Measurements from ENCODE around the gene CALD1.

The CALD1 gene, protein sequence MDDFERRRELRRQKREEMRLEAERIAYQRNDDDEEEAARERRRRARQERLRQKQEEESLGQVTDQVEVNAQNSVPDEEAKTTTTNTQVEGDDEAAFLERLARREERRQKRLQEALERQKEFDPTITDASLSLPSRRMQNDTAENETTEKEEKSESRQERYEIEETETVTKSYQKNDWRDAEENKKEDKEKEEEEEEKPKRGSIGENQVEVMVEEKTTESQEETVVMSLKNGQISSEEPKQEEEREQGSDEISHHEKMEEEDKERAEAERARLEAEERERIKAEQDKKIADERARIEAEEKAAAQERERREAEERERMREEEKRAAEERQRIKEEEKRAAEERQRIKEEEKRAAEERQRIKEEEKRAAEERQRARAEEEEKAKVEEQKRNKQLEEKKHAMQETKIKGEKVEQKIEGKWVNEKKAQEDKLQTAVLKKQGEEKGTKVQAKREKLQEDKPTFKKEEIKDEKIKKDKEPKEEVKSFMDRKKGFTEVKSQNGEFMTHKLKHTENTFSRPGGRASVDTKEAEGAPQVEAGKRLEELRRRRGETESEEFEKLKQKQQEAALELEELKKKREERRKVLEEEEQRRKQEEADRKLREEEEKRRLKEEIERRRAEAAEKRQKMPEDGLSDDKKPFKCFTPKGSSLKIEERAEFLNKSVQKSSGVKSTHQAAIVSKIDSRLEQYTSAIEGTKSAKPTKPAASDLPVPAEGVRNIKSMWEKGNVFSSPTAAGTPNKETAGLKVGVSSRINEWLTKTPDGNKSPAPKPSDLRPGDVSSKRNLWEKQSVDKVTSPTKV

DNA sequence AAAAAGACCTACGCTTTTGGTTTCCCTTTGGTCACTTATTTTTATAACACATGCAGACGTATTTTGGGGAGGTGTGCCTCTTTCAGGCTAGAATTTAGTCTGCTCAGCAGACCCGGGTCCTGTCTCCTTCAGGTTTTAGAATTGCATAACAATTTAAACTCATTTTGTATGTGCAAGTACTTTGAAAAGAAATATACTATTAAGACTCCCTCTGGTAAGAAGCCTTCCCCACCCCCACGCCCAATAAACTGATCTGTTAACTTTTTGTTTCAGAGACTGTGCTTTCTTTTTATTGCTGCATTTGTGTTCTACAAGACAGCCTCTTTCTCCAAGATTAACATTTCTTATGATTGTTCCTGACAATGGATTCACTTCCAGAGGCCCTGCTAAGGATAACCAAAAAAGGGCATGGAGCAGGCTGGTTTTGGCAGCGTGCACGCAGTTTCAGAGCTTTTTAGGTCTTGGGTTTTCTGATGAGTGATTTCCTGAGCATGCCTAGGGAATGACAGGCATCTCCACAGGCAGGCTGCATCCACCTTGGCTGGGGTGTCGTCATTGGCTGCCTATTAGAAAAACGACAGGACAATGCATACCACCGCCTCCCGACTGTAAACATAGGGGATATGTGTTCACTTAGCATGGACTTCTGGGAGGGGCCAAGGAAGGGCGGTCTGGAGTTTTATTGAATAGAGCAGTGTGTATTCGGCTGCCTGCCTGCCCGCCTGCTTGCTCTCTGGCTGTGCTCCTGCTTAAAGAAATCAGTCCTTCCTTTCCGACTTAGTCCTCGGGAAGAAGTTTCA is at the start of gene CALD1:
Gene CALD1, plus strand, starts transcription at position 694 of the 800 bp plus-strand sequence. CDS start 88,100 bp downstream, outside the sequence.
- no peak for DNase-seq

DNA sequence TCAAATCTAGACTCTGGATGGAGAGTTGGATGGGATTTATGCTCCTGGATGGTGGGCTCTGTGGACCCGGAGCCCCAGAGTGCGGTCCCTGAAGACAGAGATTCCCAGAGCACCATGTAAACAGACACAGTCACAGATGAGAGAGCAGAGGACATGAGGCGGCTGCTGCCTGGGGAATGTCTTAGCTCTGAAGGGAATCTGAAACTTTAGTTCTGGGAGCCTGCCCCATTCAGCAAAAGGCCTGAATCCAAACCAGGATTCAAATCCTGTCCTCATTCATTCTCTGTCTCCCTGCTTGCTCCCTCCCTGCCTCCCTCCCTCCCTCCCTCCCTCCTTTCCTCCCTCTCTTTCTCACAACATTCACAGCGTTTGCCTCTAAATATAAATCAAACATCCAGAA is 49.5 kb upstream of the CALD1 start:
- no peak for DNase-seq

DNA sequence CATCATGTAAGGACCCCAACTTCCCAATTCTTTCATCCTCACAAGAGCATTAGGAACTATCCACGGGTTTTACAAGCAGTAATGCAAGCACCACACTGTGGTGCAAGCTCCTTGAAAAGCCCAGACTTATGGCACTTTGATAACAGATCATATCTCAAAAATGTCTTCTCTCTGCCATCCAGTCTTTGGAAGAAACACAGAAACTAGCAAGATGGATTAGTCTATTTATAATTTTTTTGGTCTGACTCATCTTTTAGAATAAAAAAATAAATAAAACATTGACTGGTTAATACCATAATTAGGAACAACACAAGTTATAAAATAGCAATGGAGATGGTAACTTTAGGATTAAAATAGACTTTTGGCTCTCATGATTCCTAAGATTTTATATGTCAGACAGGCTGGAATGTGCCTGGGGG is 49.0 kb upstream of the CALD1 start:
- DNase-seq, result no peak

DNA sequence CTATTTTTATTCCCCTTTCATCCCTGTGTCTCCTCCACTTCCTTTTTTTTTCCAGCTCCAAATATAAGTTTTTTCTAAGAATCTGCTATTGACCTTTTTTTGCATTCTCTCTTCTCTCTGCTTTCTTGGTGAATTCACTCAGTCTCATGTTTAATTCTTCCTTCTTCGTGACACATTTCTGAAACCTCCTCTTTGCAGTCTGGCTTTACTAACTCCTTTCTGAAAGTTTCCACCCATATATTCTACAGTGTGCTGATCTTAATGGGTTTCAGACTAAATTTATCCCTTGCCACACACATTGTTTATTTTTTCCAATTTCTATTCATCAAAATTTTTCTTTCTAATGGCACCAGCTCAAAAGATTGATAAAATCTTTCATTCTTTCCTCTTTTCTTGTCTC is 47.8 kb upstream of the CALD1 start:
- no peak for DNase-seq

DNA sequence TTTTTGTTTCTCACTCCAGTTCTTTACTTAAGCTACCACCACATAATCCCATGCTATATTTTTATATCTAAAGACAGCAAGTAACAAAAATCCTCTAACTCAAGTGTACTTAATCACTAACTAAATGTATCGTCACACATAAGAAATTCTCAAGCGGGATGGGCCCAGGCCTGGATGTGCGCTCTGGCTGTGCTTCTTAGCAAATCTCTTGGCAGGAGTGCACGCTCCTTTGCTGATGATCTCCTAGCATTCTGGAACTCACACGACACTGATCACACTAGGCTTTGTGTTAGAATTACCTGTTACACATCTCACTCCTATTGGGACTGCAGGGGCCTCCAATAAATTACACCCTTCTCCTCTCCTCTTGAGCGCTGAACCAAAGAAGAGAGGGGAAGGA is 46.7 kb upstream of the CALD1 start:
- no peak for DNase-seq

DNA sequence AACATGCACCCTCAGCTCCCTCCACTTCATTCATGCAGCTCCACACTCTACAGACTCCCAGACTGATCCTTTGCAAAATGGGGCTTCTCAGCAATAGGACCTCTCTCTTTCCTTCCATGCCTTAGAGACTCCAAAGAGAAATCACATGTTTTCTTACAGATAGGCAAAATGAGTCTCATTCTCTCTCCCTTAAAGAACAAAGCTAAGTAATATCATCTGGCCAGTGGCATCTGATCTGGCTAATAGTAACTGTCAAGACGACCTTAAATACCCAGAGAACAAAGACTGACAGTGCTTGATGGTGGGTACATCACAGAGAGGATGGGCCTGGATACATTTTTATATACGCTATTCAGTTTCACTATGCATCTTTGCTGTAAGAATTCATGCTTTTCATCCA is 43.1 kb upstream of the CALD1 start:
- no peak for DNase-seq

DNA sequence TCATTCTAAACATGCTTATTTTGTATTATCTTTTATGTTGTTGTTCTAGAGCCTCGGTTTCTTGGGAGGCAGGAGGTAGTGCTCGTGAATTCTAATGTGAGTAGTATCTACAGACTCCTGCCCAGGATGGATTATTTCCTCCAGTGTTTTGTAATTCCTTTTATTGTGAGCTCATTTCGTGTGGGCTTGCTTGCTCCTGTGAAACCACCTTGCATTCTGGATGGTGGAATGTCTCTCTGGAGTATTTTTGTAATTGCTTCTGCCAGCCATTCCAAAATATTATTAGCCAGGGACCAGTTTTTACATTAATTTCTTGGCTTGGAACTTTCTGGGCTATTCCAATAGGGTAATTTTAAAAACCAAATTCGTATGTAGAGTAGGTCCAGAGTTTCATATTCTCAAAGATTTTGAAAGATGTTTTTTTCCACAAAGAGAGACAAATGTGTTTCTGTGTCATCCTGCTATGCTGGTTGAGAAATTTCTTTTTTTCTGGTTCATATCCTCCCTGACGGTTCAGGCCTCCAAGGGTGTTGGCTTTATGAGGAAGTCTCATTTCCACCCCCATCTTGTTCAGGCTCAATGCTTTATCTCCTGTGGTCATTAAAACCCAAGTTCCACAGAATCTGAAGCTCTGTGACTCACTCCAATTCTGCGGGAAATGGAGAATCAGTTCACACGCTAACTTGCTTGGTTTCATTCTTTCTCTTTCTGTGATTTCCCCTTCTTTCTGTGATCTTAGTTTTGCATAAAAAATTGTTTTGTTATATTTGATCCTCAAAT is 41.7 kb upstream of the CALD1 start:
- no peak for DNase-seq

DNA sequence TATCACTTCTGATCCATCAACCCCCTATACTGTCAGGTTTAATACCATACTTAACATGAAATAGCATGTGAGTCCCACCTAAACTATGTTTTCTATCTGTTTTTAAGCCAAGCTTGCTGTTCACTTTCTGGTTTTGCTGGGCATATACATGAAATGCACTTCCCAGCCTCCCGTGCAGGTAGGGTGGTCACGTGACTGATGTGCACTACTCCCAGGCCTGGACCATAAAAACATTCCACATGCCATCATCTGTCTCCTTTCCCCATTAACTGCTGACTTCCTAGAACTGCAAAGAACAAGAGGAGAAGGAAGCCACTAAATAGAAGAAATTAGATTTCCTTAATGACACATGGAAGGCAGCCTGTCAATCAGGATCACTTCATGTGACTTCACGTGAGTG is 40.1 kb upstream of the CALD1 start:
- DNase-seq, result no peak

DNA sequence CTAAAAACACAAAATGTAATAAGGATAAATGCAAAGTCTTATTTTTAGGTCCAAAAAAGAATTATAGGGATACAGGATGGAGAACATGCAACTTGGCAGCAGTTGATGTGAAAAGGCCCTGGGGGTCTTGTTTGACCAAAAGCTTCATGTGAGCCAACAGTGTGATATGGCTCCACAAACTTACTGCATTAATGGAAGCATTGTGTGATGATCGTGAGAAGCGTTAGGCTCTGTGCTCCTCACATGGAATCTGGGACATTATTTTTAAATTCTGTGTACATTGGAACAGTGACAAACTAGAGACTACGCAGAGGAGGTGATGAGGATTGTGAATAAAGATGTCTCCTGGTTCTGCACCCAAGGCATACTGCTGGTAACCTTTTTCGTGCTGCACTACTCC is 39.1 kb upstream of the CALD1 start:
- no peak for DNase-seq

DNA sequence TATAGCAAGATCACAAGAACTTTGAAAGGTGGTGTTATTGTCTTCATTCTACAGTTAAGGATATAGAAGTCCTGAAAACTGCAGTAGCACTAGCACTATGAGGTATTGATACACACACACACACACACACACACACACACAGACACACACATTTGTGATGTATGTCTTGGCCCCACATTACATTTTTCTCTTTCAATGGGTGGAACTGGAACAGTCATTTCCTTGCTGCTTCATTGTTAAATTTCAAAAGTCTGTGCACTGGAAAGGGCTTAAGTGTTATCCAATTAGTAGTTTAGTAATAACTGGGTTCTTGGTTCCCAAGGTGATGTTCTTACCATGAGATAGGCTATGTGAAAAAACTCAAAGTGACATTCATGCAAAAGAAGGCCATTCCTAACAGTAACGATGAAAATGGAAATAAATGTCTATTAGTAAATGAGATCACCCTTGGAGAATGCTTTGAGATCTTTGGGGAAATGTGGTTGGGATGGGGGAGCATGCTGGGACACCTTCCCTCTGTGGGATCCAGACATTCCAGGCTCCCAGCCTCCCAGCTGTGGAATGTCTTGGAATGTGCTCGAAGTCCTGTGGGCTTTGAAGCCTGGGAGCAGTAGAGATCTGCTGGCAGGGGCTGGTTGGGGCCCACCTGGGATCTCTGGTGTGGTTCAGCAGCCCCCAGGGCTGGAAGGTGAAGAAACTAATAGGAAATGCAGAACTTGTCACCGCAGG is 37.4 kb upstream of the CALD1 start:
- no peak for DNase-seq

DNA sequence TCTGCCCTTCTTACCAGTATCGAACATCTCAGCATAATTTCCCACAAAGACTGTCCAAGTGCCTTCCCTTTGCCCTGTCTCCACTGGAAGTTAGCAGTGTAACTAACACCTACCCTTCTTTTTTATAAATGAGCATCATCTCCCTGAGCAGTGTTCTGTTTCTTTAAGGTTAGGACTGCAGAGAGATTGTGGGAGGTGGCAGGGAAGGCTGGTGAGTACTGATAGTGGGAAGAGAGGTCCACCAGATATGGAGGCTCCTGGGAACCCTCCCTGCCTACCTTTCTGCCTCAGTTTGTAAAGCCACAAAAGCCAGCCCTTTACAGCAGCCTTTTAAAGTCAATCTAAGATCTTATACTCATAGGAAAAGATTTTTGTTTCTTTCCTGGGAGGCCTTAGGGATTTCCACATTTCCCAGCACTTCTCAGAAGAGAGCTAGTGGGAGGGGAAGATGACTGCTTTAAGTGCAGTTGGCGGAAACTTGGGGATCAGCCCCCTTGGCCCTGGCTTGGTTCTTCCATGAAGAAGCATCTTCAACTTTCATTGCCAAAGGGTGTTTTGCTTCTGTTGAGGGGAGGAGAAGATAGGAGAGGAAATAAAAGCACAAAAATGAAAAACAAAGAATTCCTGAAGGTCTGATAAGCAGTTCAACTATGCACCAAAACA is 36.6 kb upstream of the CALD1 start:
- DNase-seq, result no peak

DNA sequence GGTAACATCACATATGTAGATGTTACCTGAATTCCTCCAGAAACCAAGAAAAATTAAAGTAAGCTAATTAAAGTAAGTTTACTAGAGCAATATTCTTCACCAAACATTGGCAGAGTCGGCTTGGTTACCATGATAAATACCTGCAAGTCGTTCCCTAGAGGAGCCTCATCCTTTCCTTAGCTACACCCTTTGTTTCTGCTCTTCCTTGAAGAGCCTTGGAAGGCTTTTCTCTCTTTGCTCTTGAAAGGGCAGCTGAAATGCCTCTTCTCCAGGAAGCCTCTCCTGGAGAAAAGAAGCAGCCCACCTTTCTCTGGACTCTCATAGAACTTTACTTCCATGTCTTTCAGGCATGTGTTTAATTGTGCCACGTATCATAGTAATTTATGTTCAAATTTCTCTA is 34.9 kb upstream of the CALD1 start:
- DNase-seq, result no peak

DNA sequence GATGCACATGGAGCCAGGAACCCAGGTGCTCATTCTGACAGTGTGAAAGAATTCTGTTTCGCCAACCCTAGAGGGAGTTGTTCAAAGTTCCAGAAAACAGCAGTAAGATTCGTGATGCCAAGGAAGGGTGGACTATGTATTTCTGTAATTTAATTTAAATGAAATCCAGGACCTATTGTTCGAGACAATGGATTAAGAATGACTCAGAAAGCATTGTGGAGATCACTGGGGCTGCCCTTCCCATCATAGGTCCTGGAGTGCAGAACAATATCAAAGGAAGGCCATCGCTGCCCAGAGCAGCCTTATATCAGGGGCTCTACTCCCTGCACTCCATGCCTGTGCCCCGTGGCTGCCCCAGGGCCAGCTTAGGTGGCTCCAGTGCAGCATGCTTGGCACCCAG is 32.1 kb upstream of the CALD1 start:
- DNase-seq, result no peak

DNA sequence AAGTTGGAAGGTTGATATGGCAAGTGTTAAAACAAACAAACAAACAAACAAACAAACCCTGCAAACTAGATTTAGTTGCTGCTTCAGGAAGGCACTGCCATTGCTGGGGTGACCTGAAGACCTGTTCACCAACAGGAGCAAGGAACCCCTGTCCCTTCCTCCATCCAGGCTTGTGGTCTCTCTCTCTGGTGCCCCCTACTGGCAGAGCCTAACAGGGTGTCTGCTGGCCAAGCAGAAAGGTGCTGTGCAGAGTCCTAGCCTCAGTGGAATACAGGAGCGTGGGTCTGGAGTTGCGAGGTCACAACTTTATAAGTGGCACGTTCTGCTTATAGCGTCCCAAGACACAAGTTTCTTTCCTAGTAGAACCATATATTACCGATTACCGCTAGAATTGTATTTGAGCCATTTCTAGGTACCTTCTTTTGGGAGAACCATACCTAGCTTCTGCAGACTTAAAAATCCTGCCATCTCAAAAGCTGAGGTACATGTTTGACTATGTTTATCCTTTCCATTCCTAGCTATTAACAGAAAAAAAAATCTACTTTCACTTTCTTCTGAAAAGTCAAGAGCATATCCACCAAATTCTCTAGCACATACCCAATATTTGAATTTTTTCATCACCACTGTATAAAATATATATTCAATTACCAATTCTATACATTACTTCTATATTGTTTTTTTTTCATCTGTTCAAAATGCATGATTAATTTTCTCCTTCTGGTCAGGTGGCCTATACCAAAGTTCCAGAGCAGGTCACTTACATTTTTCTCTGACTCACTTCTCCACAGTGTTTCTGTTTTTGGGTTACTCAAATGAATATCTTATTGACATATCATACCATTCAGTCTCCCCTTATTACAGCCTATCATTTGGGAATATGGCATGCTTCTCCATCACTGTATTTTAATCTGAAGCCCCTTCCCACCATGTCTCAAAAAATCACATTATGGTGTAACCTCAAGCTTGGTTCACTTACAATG is 29.1 kb upstream of the CALD1 start:
- DNase-seq, result peak; percentile 10

DNA sequence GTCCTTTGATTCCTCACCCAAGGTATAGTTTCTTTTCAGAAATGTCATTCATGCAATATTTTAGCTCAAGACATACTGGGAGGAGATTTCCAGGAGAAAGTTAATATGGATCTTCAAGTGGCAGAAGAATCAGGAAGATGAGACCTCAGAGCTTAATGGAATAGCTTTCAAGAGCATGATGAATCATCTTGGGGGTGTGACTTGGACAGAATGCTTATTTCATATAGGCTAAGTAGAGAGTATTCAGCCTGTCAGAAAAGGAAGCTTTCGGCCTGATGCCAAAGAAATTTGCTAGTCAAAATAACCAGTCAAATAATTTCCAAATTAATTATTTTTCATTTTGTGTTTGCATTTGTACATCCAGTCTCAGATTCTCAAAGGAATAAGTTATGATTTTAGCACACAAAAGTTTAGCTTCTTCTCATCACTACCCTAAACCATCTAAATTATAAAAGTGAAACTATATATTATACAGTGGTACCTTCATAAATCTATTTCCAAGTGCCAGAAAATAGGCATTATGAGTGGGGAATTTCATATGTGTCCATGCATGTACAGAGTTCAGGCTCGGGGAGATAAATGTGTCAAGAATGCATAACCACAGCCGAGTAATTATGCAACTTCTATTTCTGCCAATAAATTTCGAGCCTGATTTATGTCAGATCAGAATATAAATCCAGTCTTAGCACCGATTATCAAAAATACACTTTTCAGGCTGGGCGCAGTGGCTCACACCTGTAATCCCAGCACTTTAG is 27.3 kb upstream of the CALD1 start:
- DNase-seq, result no peak

DNA sequence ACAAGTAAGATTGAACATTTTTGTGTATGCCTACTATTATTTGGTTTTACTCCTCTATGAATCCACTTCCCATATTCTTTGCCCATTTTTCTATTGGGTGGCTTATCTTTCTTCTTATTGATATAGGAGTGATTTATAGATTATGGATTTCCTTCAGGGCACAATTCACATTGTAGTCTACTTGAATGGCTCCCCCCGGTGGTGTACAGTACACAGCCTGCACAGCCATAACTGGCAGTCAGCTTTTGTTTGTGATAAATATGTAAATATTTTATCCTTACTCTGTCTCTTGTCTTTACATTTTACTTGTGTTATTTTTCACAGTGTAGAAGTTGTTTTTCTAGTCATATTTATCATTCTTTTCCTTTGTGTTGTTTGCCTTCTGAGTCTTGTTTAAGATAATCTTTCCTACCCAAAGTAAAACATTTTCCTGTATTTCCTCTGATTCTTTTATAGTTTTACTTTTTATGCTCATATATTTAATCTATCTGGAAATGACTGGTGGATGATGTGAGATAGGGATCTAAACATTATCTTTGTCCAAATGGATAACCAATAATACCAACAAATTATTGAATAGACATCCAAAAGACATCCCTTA is 23.9 kb upstream of the CALD1 start:
- DNase-seq, result no peak

DNA sequence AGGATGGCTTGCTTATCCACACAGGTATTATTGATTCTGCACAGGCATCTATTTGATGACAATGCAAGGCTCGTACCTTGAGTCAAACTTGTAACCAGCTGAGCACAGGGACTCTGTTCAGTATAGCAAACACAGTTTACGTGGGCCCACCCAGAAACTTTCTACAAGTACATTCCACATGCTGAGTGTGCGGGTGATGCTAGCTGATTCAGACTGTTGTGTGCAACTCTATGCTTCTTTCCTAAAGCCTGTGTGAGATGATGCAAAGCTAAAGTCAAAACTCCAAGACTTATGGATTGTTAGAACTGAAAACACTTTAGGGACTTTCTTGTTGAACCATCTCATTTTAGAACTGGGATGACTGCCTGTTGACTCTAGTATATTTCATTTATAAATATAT is 21.5 kb upstream of the CALD1 start:
- DNase-seq, result no peak

DNA sequence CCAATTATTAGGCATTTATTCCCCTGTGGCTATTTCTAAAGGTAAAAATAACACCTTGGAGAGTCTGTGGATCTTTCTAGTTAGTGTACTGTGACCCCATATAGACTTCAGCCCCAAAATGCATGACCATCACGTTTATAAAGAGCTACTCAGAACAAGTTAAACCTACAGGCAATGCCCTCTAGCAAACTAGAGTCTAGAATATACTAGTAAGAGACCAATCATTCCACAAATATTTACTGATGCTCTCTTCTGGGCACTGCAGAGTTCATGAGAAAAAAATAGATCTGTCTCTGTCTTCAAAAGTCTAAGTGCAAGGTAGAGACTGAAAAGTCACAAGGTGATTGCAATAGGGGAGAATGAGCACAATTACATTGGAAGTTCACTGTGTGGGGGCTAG is 20.5 kb upstream of the CALD1 start:
- no peak for DNase-seq

DNA sequence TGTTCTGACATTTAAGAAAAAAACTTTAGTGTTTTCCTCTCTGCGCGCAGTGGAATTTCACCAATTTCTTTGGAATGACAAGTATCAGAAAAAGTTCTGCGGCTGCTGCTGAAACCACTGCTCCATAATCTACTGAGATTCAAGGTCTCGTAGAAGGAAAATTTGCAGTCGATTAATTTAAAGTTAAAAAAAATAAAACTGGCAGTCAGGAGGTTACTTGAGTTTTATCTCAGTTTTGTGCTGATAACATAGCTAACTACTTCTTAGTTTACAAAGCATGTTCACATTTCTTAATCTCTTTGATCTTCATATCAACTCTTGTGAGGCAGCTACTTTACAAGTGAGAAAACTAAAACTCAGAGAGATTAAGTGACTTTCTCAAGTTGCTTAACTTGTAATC is 18.2 kb upstream of the CALD1 start:
- no peak for DNase-seq
